GM18867 (cell line): ENCODE measurements around the gene COL16A1.

ENCODE experiments used
- ATAC-seq: cut with Tn5 transposase; IDR thresholded peaks from one replicate; pipeline ENCODE4 v1.9.1; 2021; ENCODE audit warnings: mild to moderate bottlenecking, moderate library complexity; ENCODE audit not compliant: unreplicated experiment

COL16A1 gene

DNA sequence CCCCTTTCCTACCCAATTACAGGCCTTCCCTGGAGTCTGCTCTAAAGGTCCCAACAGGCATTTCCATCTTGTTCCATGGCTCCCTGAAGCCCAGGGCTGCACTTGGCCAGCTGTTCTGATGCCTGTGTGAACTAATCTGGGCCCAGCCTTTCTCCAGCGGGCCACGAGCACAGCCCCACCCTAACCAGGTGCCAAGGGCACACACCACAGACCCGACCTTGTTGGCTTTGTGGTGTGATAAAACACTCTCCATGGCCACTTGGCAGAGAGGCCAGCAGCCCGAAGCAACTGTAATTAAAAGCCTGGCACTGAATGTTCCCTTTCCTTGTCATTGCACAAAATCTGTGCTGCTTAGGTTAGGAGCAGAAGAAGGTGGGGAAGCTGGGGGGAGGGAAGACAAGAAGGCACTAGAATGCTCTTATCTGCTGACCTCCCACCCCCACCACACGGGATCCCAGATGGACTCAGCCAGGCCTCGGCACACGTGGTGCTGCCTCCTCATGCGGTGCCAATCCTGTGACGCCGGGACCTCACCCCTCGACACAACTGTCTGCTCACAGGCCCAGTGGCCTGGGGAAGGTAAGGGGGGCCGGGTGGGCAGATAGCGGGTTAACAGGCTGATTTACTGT is 76.4 kb downstream of the COL16A1 start:
- no peak for ATAC-seq

- no peak for ATAC-seq
Observed at GRCh38 chr1:31626223-31627207, 77.3 kb downstream of the COL16A1 start.

DNA sequence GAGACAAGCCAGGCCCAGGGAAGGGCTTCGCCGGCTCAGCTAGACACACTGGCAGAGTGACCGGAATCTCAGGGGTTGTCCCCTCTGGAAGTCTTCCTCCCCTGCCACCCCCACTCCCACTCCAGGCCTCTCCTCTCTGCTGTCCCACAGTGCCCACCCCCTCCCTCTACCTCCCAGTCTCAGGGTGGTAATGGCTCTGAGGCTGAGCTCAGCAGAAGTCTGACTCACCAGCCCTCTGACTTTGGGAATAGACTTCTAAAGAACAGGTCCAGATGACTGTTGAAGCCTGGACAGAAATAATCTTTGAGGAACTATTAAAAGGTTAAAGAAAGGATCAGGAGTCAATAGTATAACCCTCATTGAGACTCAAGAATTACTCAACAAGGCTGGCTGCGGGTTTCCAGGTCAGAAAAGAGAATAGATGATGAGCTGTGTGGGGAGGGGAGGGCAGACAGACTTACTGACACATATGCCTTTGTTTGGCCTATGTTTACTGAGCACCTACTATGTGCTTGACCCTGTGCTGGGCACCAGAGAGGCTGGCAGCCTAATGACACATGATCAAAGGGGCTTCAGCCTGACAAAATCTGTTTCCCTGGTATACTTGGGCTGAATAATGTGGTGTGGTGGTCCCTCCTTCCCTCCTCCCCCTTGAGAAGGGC is 78.1 kb downstream of the COL16A1 start:
- ATAC-seq, result no peak

GRCh38 chr1:31624731-31625514 is 78.9 kb downstream of the COL16A1 start:
- ATAC-seq, result no peak

DNA sequence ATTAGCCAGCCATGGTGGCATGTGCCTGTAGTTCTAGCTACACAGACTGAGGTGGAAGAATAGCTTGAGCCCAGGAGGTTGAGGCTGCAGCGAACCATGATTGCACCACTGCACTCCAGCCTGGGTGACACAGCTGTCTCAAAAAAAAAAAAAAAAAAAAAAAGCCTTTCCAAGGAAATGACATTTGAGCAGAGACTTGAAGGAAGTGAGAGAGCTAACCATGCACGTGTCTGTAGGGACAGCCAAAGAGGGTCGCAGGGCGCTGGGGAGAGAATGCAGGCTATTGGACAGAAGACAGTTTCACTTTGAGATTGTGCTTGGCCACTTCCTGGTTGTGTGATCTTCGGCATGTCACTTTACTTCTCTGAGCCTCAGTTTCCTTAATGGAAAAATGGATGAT is 79.5 kb downstream of the COL16A1 start:
- no peak for ATAC-seq

DNA sequence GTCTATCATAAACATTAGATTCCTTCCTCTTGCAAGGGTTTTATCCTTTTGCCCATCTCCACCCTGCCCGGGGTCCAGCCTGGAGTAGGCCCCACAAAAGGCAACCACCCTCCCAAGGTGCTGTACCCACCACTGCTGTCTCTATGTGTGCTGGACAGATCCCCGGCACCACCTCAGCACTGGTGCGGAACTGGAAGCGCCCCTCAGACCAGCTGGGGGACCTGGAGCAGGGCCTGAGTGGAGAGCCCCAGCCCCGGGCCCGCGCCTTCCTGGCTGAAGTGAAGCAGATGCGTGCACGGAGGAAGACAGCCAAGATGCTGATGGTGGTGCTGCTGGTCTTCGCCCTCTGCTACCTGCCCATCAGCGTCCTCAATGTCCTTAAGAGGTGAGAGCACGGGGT is 80.5 kb downstream of the COL16A1 start:
- no peak for ATAC-seq

- no peak for ATAC-seq
Observed at GRCh38 chr1:31621847-31622730, 81.7 kb downstream of the COL16A1 start.

GRCh38 chr1:31621498-31621820 is 82.4 kb downstream of the COL16A1 start:
- ATAC-seq, result no peak

- ATAC-seq, result no peak
Observed at GRCh38 chr1:31620631-31621497, 83.0 kb downstream of the COL16A1 start.

DNA sequence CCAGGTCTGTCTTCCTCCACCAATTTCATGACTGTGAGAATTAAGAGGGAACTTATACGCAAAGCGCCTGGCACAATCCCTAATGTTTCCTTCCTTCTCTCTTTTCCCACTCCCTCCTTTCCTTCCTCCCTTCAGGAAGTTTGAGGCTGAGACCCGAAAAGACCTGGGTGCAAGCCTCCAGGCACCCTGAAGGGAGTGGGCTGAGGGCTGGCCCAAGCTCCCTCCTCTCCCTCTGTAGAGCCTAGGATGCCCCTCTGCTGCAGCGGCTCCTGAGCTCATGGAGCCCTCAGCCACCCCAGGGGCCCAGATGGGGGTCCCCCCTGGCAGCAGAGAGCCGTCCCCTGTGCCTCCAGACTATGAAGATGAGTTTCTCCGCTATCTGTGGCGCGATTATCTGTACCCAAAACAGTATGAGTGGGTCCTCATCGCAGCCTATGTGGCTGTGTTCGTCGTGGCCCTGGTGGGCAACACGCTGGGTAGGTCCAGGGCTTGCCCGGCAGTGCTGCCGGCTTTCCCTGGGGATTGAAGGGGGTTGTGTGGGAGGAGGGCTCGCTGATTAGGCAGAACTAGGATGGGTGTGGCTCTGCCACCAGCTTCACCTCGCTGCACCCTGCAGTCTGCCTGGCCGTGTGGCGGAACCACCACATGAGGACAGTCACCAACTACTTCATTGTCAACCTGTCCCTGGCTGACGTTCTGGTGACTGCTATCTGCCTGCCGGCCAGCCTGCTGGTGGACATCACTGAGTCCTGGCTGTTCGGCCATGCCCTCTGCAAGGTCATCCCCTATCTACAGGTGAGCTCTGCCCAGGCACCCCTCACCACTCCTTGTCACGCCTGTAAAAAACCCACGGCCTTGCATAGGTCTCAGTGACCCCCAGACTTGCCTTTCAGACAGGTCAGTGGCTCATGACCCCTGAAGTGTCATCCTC is 84.6 kb downstream of the COL16A1 start:
- no peak for ATAC-seq

GRCh38 chr1:31617916-31618746 is 85.7 kb downstream of the COL16A1 start:
- peak; percentile 55 for ATAC-seq

- ATAC-seq, result no peak
Observed at GRCh38 chr1:31617218-31617915, 86.5 kb downstream of the COL16A1 start, which contains the start of gene HCRTR1. TSS of gene HCRTR1 (plus strand) at chr1:31617689. CDS start at chr1:31619193, 1,504 bp downstream.

DNA sequence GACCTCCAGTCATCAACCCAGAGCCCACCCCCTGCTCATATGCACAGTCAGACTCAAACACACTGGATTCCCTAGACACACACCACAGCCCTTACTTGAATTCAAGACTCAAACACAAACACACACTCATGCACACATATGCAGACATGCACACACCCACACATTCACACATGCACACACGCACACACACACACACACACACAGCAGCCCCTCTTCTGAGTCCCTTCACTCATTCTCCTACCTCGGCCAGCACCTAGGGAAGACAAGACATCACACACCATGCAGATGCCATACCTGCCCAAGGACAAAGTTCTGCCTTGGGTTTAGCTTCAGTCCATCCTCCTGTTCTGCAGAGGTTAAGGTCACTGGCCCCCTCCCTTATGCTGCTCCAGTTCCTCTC is 87.9 kb downstream of the COL16A1 start:
- no peak for ATAC-seq

GRCh38 chr1:31615414-31615813 is 88.4 kb downstream of the COL16A1 start:
- ATAC-seq, result no peak

- no peak for ATAC-seq
Observed at GRCh38 chr1:31614414-31615005, 89.3 kb downstream of the COL16A1 start.

- no peak for ATAC-seq
Observed at GRCh38 chr1:31609514-31610118, 94.2 kb downstream of the COL16A1 start.
